ENCODE results near the gene GCH1.
"Not testable (repeated sequence)": the region's sequence is repeated elsewhere in the genome, so short reads cannot be mapped to it uniquely, and the experiment has no call there.

Gene GCH1

GRCh38 chr14:54929556-54929955 lies 26.9 kb upstream of the GCH1 start:
- Histone ChIP-seq H3K27me3 (replicated peaks; ENCODE audit: control insufficient read depth, insufficient read depth, low read length) (no peaks in the 10 kb centered on the region), H3K4me1 (ENCODE audit: control insufficient read depth, insufficient read depth, low read length) (no peaks in the 10 kb centered on the region), H3K9ac (ENCODE audit: low read length) (no peak overlapping the region), H3K9me3 (ENCODE audit: control insufficient read depth, low read length) (no peaks in the 10 kb centered on the region), H3K36me3 (ENCODE audit: control insufficient read depth, insufficient read depth, low read length, severe bottlenecking) (no peaks in the 10 kb centered on the region), H3K4me3 (ENCODE audit: low read length) (no peak overlapping the region)
- DNase-seq (ENCODE audit: low read depth) = no peak

DNA sequence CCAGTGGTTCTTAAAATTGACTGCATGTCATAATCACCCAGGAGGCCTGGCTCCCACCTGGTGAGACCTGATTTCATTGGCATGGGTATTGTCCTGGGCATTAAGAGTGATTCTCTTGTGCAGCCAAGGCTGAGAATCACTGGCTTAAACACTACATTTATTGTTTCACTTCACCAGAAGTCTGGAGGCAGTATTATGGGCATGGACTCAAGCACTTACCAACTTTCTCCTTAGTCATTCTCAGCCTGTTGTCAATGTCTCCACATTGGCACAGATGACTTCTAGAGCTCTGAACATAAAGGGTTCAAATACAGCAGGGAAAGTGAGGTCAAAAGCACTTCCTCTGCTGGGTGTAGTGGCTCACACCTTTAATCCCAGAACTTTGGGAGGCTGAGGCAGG lies 25.6 kb upstream of the GCH1 start:
- Histone ChIP-seq H3K9me3 (ENCODE audit: control insufficient read depth, low read length) (no peaks in the 10 kb centered on the region), H3K4me3 (ENCODE audit: low read length) (no peak overlapping the region), H3K9ac (ENCODE audit: low read length) (no peak overlapping the region), H3K36me3 (ENCODE audit: control insufficient read depth, insufficient read depth, low read length, severe bottlenecking) (no peaks in the 10 kb centered on the region), H3K27me3 (replicated peaks; ENCODE audit: control insufficient read depth, insufficient read depth, low read length) (no peaks in the 10 kb centered on the region), H3K4me1 (ENCODE audit: control insufficient read depth, insufficient read depth, low read length) (no peaks in the 10 kb centered on the region)
- DNase-seq (ENCODE audit: low read depth) = no peak

DNA sequence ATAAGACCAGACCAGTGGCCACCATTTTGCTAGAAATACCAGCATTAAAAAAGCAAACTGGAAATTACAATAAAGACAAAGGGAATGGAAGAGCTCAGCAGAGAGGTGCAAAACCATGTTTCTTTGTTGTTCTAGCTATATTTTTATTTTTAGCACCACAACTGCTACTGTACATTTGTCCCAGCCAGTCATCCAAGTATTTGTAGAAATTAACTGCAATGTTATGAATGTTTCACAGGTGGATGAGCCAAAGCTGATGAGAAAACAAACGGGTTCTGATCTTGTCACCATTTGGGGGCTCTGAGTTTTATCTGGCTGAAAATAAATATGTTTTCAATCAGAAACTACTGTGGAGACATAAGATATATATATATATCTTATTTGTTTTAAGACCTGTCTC lies 24.9 kb upstream of the GCH1 start:
- no peaks in the 10 kb centered on the region for H3K27me3 ChIP-seq (replicated peaks; ENCODE audit: control insufficient read depth, insufficient read depth, low read length)
- H3K36me3 ChIP-seq (ENCODE audit: control insufficient read depth, insufficient read depth, low read length, severe bottlenecking) = no peaks in the 10 kb centered on the region
- no peaks in the 10 kb centered on the region for H3K9me3 ChIP-seq (ENCODE audit: control insufficient read depth, low read length)
- DNase-seq (ENCODE audit: low read depth) = no peak
- H3K9ac ChIP-seq (ENCODE audit: low read length) = no peak overlapping the region
- H3K4me3 ChIP-seq (ENCODE audit: low read length) = no peak overlapping the region
- no peaks in the 10 kb centered on the region for H3K4me1 ChIP-seq (ENCODE audit: control insufficient read depth, insufficient read depth, low read length)

GRCh38 chr14:54926570-54926969 lies 23.9 kb upstream of the GCH1 start:
- H3K36me3 ChIP-seq (ENCODE audit: control insufficient read depth, insufficient read depth, low read length, severe bottlenecking); H3K9ac ChIP-seq (ENCODE audit: low read length); H3K4me1 ChIP-seq (ENCODE audit: control insufficient read depth, insufficient read depth, low read length); H3K4me3 ChIP-seq (ENCODE audit: low read length); DNase-seq (ENCODE audit: low read depth); H3K9me3 ChIP-seq (ENCODE audit: control insufficient read depth, low read length); H3K27me3 ChIP-seq (replicated peaks; ENCODE audit: control insufficient read depth, insufficient read depth, low read length): not testable (repeated sequence)

GRCh38 chr14:54922598-54922997 lies 20.0 kb upstream of the GCH1 start:
- no peaks in the 10 kb centered on the region for H3K4me1 ChIP-seq (ENCODE audit: control insufficient read depth, insufficient read depth, low read length)
- H3K4me3 ChIP-seq (ENCODE audit: low read length) = no peak overlapping the region
- H3K27me3 ChIP-seq (replicated peaks; ENCODE audit: control insufficient read depth, insufficient read depth, low read length) = no peaks in the 10 kb centered on the region
- DNase-seq (ENCODE audit: low read depth) = peak; percentile 29
- H3K36me3 ChIP-seq (ENCODE audit: control insufficient read depth, insufficient read depth, low read length, severe bottlenecking) = no peaks in the 10 kb centered on the region
- H3K9me3 ChIP-seq (ENCODE audit: control insufficient read depth, low read length) = no peaks in the 10 kb centered on the region
- H3K9ac ChIP-seq (ENCODE audit: low read length) = no peak overlapping the region

DNA sequence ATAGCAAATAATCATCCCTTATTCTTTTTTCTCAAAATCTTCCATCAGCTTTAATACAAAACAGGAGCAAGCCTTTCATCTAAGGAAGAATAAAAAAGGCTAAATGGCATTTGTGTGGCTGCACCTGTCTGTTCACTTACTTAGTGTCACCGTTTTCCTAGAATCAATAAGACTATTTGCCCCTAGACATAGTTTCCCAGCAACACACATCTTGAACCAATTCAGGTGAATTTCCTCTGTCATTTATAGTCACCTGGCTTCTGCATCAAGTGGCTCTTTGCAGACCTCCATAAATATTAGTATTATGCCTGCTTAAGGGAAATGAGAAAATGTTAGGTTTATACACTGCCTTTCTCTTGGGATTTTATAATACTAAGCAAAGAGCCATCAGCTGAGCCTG lies 17.4 kb upstream of the GCH1 start:
- no peaks in the 10 kb centered on the region for H3K9me3 ChIP-seq (ENCODE audit: control insufficient read depth, low read length)
- no peaks in the 10 kb centered on the region for H3K4me1 ChIP-seq (ENCODE audit: control insufficient read depth, insufficient read depth, low read length)
- no peaks in the 10 kb centered on the region for H3K36me3 ChIP-seq (ENCODE audit: control insufficient read depth, insufficient read depth, low read length, severe bottlenecking)
- no peaks in the 10 kb centered on the region for H3K27me3 ChIP-seq (replicated peaks; ENCODE audit: control insufficient read depth, insufficient read depth, low read length)
- H3K4me3 ChIP-seq (ENCODE audit: low read length) = no peak overlapping the region
- H3K9ac ChIP-seq (ENCODE audit: low read length) = no peak overlapping the region
- no peak for DNase-seq (ENCODE audit: low read depth)

DNA sequence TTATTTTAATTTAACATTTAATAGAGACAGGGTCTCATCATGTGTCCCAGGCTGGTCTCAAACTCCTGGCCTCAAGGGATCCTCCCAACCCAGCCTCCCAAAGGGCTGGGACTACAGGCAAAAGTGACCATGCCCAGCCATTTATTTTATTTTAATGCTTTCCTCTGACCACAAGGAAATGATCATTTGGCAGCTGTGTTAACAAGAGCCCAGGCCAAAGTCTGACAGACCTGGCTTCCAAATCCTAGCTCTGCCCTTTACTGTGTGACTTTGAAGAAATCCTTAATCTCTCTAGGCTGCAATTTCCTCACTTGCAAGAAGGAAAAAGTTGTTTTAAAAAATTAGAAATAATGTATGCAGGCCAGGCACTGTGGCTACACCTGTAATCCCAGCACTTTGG lies 16.7 kb upstream of the GCH1 start:
- no peaks in the 10 kb centered on the region for H3K27me3 ChIP-seq (replicated peaks; ENCODE audit: control insufficient read depth, insufficient read depth, low read length)
- H3K36me3 ChIP-seq (ENCODE audit: control insufficient read depth, insufficient read depth, low read length, severe bottlenecking) = no peaks in the 10 kb centered on the region
- DNase-seq (ENCODE audit: low read depth) = no peak
- H3K9me3 ChIP-seq (ENCODE audit: control insufficient read depth, low read length) = no peaks in the 10 kb centered on the region
- no peaks in the 10 kb centered on the region for H3K4me1 ChIP-seq (ENCODE audit: control insufficient read depth, insufficient read depth, low read length)
- no peak overlapping the region for H3K4me3 ChIP-seq (ENCODE audit: low read length)
- H3K9ac ChIP-seq (ENCODE audit: low read length) = no peak overlapping the region

DNA sequence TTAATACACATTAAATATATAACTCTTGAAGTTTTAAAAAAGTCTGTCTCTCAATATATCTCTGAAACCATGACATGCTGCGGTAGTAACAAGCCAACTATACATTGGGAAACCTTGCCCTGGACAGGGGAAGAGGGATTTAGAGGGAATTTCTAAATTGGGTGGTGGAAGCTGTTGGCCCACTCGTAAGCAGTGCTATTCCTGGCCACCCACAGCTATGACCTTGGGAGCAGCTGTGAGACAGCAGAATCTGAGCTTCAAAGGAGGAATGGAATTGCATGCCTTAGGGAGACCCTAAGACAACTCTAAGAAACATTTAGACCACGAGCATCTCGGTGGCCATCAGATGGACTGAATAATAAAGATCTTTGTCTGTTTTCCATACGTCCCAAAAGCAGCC lies 15.8 kb upstream of the GCH1 start:
- H3K9ac ChIP-seq (ENCODE audit: low read length) = no peak overlapping the region
- DNase-seq (ENCODE audit: low read depth) = no peak
- H3K4me1 ChIP-seq (ENCODE audit: control insufficient read depth, insufficient read depth, low read length) = no peaks in the 10 kb centered on the region
- no peaks in the 10 kb centered on the region for H3K9me3 ChIP-seq (ENCODE audit: control insufficient read depth, low read length)
- H3K4me3 ChIP-seq (ENCODE audit: low read length) = no peak overlapping the region
- H3K27me3 ChIP-seq (replicated peaks; ENCODE audit: control insufficient read depth, insufficient read depth, low read length) = no peaks in the 10 kb centered on the region
- no peaks in the 10 kb centered on the region for H3K36me3 ChIP-seq (ENCODE audit: control insufficient read depth, insufficient read depth, low read length, severe bottlenecking)

DNA sequence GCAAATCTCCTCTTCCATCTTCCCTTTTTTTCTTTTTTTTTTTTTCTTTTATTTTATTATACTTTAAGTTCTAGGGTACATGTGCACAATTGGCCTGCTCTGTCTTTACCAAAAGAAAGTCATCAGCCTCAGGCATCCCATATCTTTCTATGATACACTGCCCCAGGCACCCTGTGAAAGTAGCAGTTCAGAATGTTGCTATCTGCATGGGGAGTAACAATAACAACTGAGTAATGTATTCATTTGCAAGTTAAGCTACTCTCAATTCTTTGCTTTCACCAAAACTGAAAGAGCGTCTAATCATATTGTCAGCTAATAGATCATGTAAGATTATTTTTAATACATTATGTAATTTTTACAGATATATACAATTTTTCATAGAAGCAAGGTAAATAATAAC lies 13.5 kb upstream of the GCH1 start:
- no peaks in the 10 kb centered on the region for H3K9me3 ChIP-seq (ENCODE audit: control insufficient read depth, low read length)
- H3K4me3 ChIP-seq (ENCODE audit: low read length) = no peak overlapping the region
- H3K9ac ChIP-seq (ENCODE audit: low read length) = no peak overlapping the region
- no peak for DNase-seq (ENCODE audit: low read depth)
- no peaks in the 10 kb centered on the region for H3K36me3 ChIP-seq (ENCODE audit: control insufficient read depth, insufficient read depth, low read length, severe bottlenecking)
- peaks cover 10% of the 10 kb centered on the region for H3K4me1 ChIP-seq (ENCODE audit: control insufficient read depth, insufficient read depth, low read length)
- H3K27me3 ChIP-seq (replicated peaks; ENCODE audit: control insufficient read depth, insufficient read depth, low read length) = no peaks in the 10 kb centered on the region

DNA sequence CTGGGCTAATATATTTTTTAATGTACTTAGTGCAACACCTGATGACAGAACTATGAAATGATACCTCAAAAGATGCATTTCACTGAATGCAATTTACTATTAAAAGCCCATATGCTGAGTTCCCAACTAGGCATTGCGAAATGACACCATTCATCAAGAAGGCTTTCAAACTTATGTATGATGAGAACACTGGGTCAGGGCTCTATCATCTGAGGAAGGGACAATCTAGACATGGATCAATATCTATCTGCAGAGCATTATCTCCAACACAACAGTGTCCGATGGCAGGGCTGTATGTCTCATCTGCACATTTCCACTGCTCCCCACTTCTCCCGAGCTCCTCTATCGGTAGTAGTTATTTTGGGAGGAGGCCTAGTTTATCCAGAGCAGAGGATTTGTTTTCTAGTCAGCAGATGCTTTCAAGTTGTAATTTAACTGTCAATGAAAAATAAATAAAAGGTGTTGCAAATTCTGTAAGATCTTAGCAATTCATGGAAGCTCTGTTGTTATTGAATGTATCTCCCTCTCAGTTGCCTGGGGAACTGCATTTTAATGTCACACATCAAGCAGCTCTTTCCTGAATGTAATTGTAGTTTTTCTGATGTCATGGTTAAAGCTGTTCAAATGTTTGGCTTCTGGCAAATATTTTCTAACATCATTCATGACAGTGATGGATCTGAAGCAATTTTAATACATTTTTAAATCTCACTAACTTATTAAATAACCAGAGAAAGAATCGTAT lies 7.4 kb upstream of the GCH1 start:
- DNase-seq (ENCODE audit: low read depth) = no peak
- Histone ChIP-seq H3K4me3 (ENCODE audit: low read length) (no peak overlapping the region), H3K9me3 (ENCODE audit: control insufficient read depth, low read length) (no peaks in the 10 kb centered on the region), H3K4me1 (ENCODE audit: control insufficient read depth, insufficient read depth, low read length) (peaks cover 10% of the 10 kb centered on the region), H3K27me3 (replicated peaks; ENCODE audit: control insufficient read depth, insufficient read depth, low read length) (no peaks in the 10 kb centered on the region), H3K9ac (ENCODE audit: low read length) (no peak overlapping the region), H3K36me3 (ENCODE audit: control insufficient read depth, insufficient read depth, low read length, severe bottlenecking) (no peaks in the 10 kb centered on the region)

DNA sequence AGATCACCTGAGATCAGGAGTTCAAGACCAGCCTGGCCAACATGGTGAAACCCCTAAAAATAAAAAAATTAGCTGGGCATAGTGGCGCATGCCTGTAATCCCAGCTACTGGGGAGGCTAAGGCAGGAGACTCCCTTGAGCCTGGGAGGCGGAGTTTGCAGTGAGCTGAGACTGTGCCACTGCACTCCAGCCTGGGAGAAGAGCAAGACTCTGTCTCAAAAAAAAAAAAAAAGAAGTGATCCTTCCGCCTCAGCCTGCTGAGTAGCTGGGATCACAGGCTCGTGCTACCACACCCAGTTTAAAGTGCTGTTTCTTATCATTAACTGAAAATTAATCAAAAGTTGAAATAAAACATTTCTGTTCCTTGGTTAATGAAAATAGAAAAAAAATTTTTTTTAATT lies 6.3 kb upstream of the GCH1 start:
- peaks cover 10% of the 10 kb centered on the region for H3K4me1 ChIP-seq (ENCODE audit: control insufficient read depth, insufficient read depth, low read length)
- DNase-seq (ENCODE audit: low read depth); H3K36me3 ChIP-seq (ENCODE audit: control insufficient read depth, insufficient read depth, low read length, severe bottlenecking); H3K9me3 ChIP-seq (ENCODE audit: control insufficient read depth, low read length); H3K9ac ChIP-seq (ENCODE audit: low read length); H3K4me3 ChIP-seq (ENCODE audit: low read length); H3K27me3 ChIP-seq (replicated peaks; ENCODE audit: control insufficient read depth, insufficient read depth, low read length): not testable (repeated sequence)

- H3K9me3 ChIP-seq (ENCODE audit: control insufficient read depth, low read length) = no peaks in the 10 kb centered on the region
- H3K4me3 ChIP-seq (ENCODE audit: low read length) = no peak overlapping the region
Observed at GRCh38 chr14:54908190-54908589, 5.6 kb upstream of the GCH1 start.

More at GRCh38 chr14:54908190-54908589, 5.6 kb upstream of the GCH1 start:
- Histone ChIP-seq H3K27me3 (replicated peaks; ENCODE audit: control insufficient read depth, insufficient read depth, low read length) (no peaks in the 10 kb centered on the region), H3K36me3 (ENCODE audit: control insufficient read depth, insufficient read depth, low read length, severe bottlenecking) (no peaks in the 10 kb centered on the region), H3K4me1 (ENCODE audit: control insufficient read depth, insufficient read depth, low read length) (peaks cover 11% of the 10 kb centered on the region), H3K9ac (ENCODE audit: low read length) (no peak overlapping the region)
- DNase-seq (ENCODE audit: low read depth) = no peak

Measured in adipocyte (in vitro differentiated cells).